GM12874 (cell line): Measurements from ENCODE around the gene MMADHC.
A peak's percentile ranks its signal among the peaks of the same experiment; 100 is the strongest.

Source experiments
- CTCF ChIP-seq: IDR thresholded peaks from 2 replicates; pipeline ENCODE4 v1.5.1; 2011; ENCODE audit warnings: low read depth, mild to moderate bottlenecking, control low read depth, low read length, moderate library complexity; ENCODE audit not compliant: insufficient read depth

The MMADHC gene

GRCh38 chr2:149561309-149561926 lies 26.2 kb downstream of the MMADHC start:
- TF ChIP-seq CTCF: peak; percentile 39; the same call in 1 of the 2 replicates

GRCh38 chr2:149559341-149560068 lies 28.1 kb downstream of the MMADHC start:
- no peak for TF ChIP-seq CTCF

GRCh38 chr2:149556452-149556851 lies 31.1 kb downstream of the MMADHC start:
- no peak for TF ChIP-seq CTCF

- TF ChIP-seq CTCF: no peak
Observed at GRCh38 chr2:149552830-149553229, 34.7 kb downstream of the MMADHC start.

- TF ChIP-seq CTCF: no peak
Observed at GRCh38 chr2:149552226-149552625, 35.3 kb downstream of the MMADHC start.

- no peak for TF ChIP-seq CTCF
Observed at GRCh38 chr2:149544692-149545091, 42.9 kb downstream of the MMADHC start.

- no peak for TF ChIP-seq CTCF
Observed at GRCh38 chr2:149543845-149544244, 43.7 kb downstream of the MMADHC start.
